Trophoblast cell (in vitro differentiated cells and primary cell): Measurements from ENCODE around the gene ID1.
"Not testable (repeated sequence)": the region's sequence is repeated elsewhere in the genome, so short reads cannot be mapped to it uniquely, and the experiment has no call there.

ENCODE experiments used
- DNase-seq, 2 donors: peaks; one replicate each; pipeline ENCODE4 v3.0.0-alpha.2; 2016
- H2AFZ ChIP-seq: 2 replicates; pipeline ENCODE4 v1.6.1; 2013; ENCODE audit warnings: low read length, moderate library complexity, mild to moderate bottlenecking; ENCODE audit not compliant: insufficient read depth, poor library complexity
- H2AK5ac ChIP-seq: 2 replicates; pipeline ENCODE4 v1.6.1; 2013; ENCODE audit warnings: mild to moderate bottlenecking, low read length
- H2BK120ac ChIP-seq: 2 replicates; pipeline ENCODE4 v1.6.1; 2013; ENCODE audit warnings: low read length, mild to moderate bottlenecking, moderate library complexity; ENCODE audit not compliant: insufficient read depth, poor library complexity
- H2BK12ac ChIP-seq: 2 replicates; pipeline ENCODE4 v1.6.1; 2013; ENCODE audit warnings: mild to moderate bottlenecking, low read length, moderate library complexity
- H2BK5ac ChIP-seq: 2 replicates; pipeline ENCODE4 v1.6.1; 2013; ENCODE audit warnings: low read length, low read depth, moderate library complexity, mild to moderate bottlenecking; ENCODE audit not compliant: poor library complexity
- H3K14ac ChIP-seq: 2 replicates; pipeline ENCODE4 v1.6.1; 2013; ENCODE audit warnings: mild to moderate bottlenecking, low read length
- H3K18ac ChIP-seq: 2 replicates; pipeline ENCODE4 v1.6.1; 2013; ENCODE audit warnings: mild to moderate bottlenecking, low read length
- H3K23ac ChIP-seq: 2 replicates; pipeline ENCODE4 v1.6.1; 2013; ENCODE audit warnings: low read length
- H3K27ac ChIP-seq: 2 replicates; pipeline ENCODE4 v1.5.1; 2013; ENCODE audit warnings: low read depth, mild to moderate bottlenecking, inconsistent platforms, low read length, moderate library complexity
- H3K27me3 ChIP-seq: 2 replicates; pipeline ENCODE4 v1.6.1; 2013; ENCODE audit warnings: inconsistent platforms, mild to moderate bottlenecking, low read length, moderate library complexity; ENCODE audit not compliant: insufficient read depth
- H3K36me3 ChIP-seq, 2 experiments: 1 replicate in 1 of 2; 2 replicates in 1 of 2; pipeline ENCODE4 v1.6.1; 2013; ENCODE audit warnings: low read length in 2 of 2, mild to moderate bottlenecking in 2 of 2, moderate library complexity in 1 of 2; ENCODE audit not compliant: insufficient read depth in 2 of 2, control insufficient read depth in 1 of 2
- H3K4ac ChIP-seq: 2 replicates; pipeline ENCODE4 v1.6.1; 2013; ENCODE audit warnings: low read depth, mild to moderate bottlenecking, low read length, moderate library complexity
- H3K4me1 ChIP-seq, 2 experiments: 1 replicate in 1 of 2; 2 replicates in 1 of 2; pipeline ENCODE4 v1.6.1; 2013; ENCODE audit warnings: low read length in 2 of 2, mild to moderate bottlenecking in 2 of 2, moderate library complexity in 1 of 2; ENCODE audit not compliant: insufficient read depth in 2 of 2, control insufficient read depth in 1 of 2
- H3K4me2 ChIP-seq: 2 replicates; pipeline ENCODE4 v1.6.1; 2013; ENCODE audit warnings: inconsistent platforms, mild to moderate bottlenecking, low read length, moderate library complexity
- H3K4me3 ChIP-seq: 2 replicates; pipeline ENCODE4 v1.5.1; 2013; ENCODE audit warnings: mild to moderate bottlenecking, low read depth, low read length, inconsistent platforms
- H3K79me1 ChIP-seq: one replicate; pipeline ENCODE4 v1.6.1; 2013; ENCODE audit warnings: low read length
- H3K79me2 ChIP-seq: 2 replicates; pipeline ENCODE4 v1.6.1; 2013; ENCODE audit warnings: low read length, mild to moderate bottlenecking; ENCODE audit not compliant: control insufficient read depth, insufficient read depth, poor library complexity
- H3K9ac ChIP-seq: 2 replicates; pipeline ENCODE4 v1.6.1; 2013; ENCODE audit warnings: mild to moderate bottlenecking, low read length
- H3K9me3 ChIP-seq: 2 replicates; pipeline ENCODE4 v1.6.1; 2013; ENCODE audit warnings: low read depth, mild to moderate bottlenecking, control low read depth, inconsistent platforms, low read length; ENCODE audit not compliant: insufficient read depth
- H4K12ac ChIP-seq: 2 replicates; pipeline ENCODE4 v1.6.1; 2013; ENCODE audit warnings: low read depth, mild to moderate bottlenecking, low read length, moderate library complexity
- H4K8ac ChIP-seq: 2 replicates; pipeline ENCODE4 v1.6.1; 2013; ENCODE audit warnings: low read depth, mild to moderate bottlenecking, low read length, moderate library complexity
- H4K91ac ChIP-seq: one replicate; pipeline ENCODE4 v1.6.1; 2013; ENCODE audit warnings: low read depth, mild to moderate bottlenecking, low read length, moderate library complexity
- WGBS: extraction: QIAGEN DNeasy Blood & Tissue Kit; methylation state at CpG from one replicate; pipeline ENCODE4 v1.1.7; 2013; ENCODE audit warnings: missing lambda C conversion rate; ENCODE audit not compliant: insufficient read length, insufficient coverage; ENCODE audit errors: extremely low coverage; 5-methylcytosine and 5-hydroxymethylcytosine counted together

The ID1 gene

GRCh38 chr20:31595380-31595653, 9.8 kb upstream of the ID1 start:
- Histone ChIP-seq H3K4ac (peak overlapping the region; percentile 33), H3K9ac (no peak overlapping the region), H4K8ac (peak overlapping the region; percentile 43), H3K14ac (peak overlapping the region; percentile 93), H3K4me1 (peaks cover 28 to 42% of the 10 kb centered on the region in 2 experiments), H3K36me3 (no peaks in the 10 kb centered on the region), H3K9me3 (peaks cover 3% of the 10 kb centered on the region), H3K79me1 (peaks cover 64% of the 10 kb centered on the region), H3K27me3 (no peaks in the 10 kb centered on the region), H3K4me3 (no peak overlapping the region), H3K27ac (peak overlapping the region; percentile 98), H2AK5ac (peak overlapping the region; percentile 69), H3K18ac (peak overlapping the region; percentile 35), H2BK12ac (peak overlapping the region; percentile 98), H3K79me2 (peaks cover 12% of the 10 kb centered on the region), H2BK120ac (peak overlapping the region; percentile 96), H2AFZ (no peak overlapping the region), H2BK5ac (peak overlapping the region; percentile 99), H4K12ac (peak overlapping the region; percentile 12), H4K91ac (peak overlapping the region; percentile 98), H3K23ac (no peak overlapping the region), H3K4me2 (peak overlapping the region; percentile 41)
- DNase-seq: no peak
- whole genome bisulfite sequencing: no CpG with 5 or more reads among the region's 3 CpGs

- Histone ChIP-seq H2AK5ac (peak overlapping the region; percentile 67), H4K91ac (peak overlapping the region; percentile 98), H3K4ac (peak overlapping the region; percentile 30), H3K27me3 (no peaks in the 10 kb centered on the region), H3K9ac (no peak overlapping the region), H4K12ac (peak overlapping the region; percentile 18), H3K4me3 (no peak overlapping the region), H3K4me2 (peak overlapping the region; percentile 41), H3K27ac (peak overlapping the region; percentile 98), H2BK5ac (peak overlapping the region; percentile 99), H3K79me1 (peaks cover 62% of the 10 kb centered on the region), H3K18ac (peak overlapping the region; percentile 19), H3K14ac (peak overlapping the region; percentile 93), H3K9me3 (peaks cover 3% of the 10 kb centered on the region), H3K79me2 (peaks cover 12% of the 10 kb centered on the region), H3K4me1 (peaks cover 28 to 40% of the 10 kb centered on the region in 2 experiments), H3K23ac (no peak overlapping the region), H3K36me3 (no peaks in the 10 kb centered on the region), H2BK12ac (peak overlapping the region; percentile 70), H4K8ac (peak overlapping the region; percentile 51), H2AFZ (no peak overlapping the region), H2BK120ac (peak overlapping the region; percentile 99)
- DNase-seq: peak; percentile 95 to 98
- no CpG with 5 or more reads among the region's 15 CpGs for WGBS
These were observed 9.3 kb upstream of the ID1 start for GRCh38 chr20:31595654-31596411.

- H3K79me1 ChIP-seq: peaks cover 59% of the 10 kb centered on the region
These were observed 8.7 kb upstream of the ID1 start for GRCh38 chr20:31596412-31596715.

GRCh38 chr20:31596831-31597480, 8.1 kb upstream of the ID1 start:
- peaks cover 3% of the 10 kb centered on the region for H3K9me3 ChIP-seq
- H3K79me2 ChIP-seq: peaks cover 12% of the 10 kb centered on the region

More at GRCh38 chr20:31596412-31596715, 8.7 kb upstream of the ID1 start:
- no CpG with 5 or more reads among the region's 4 CpGs for WGBS
- Histone ChIP-seq H3K27ac (peak overlapping the region; percentile 98), H3K4ac (peak overlapping the region; percentile 49), H3K79me2 (peaks cover 12% of the 10 kb centered on the region), H2BK12ac (peak overlapping the region; percentile 97), H2BK5ac (peak overlapping the region; percentile 98), H3K4me2 (peak overlapping the region; percentile 21), H3K4me1 (peaks cover 28 to 37% of the 10 kb centered on the region in 2 experiments), H3K18ac (peak overlapping the region; percentile 19), H3K14ac (peak overlapping the region; percentile 94), H4K12ac (peak overlapping the region; percentile 18), H2BK120ac (peak overlapping the region; percentile 99), H4K91ac (peak overlapping the region; percentile 82), H4K8ac (peak overlapping the region; percentile 51), H2AK5ac (peak overlapping the region; percentile 16)
- not testable (repeated sequence) for H3K23ac ChIP-seq, DNase-seq, H3K9ac ChIP-seq, H2AFZ ChIP-seq, H3K27me3 ChIP-seq, H3K4me3 ChIP-seq, H3K36me3 ChIP-seq, H3K9me3 ChIP-seq

More at GRCh38 chr20:31596831-31597480, 8.1 kb upstream of the ID1 start:
- Histone ChIP-seq H2BK12ac (peak overlapping the region; percentile 97), H3K36me3 (no peaks in the 10 kb centered on the region), H2BK120ac (peak overlapping the region; percentile 99), H3K4me1 (peaks cover 28 to 37% of the 10 kb centered on the region in 2 experiments), H3K4me3 (no peak overlapping the region), H2AFZ (no peak overlapping the region), H3K4ac (peak overlapping the region; percentile 49), H3K18ac (peak overlapping the region; percentile 93), H3K79me1 (peaks cover 63% of the 10 kb centered on the region), H3K23ac (no peak overlapping the region), H3K4me2 (no peak overlapping the region), H2AK5ac (peak overlapping the region; percentile 85), H3K27ac (peak overlapping the region; percentile 98), H4K91ac (peak overlapping the region; percentile 82), H3K27me3 (no peaks in the 10 kb centered on the region), H3K14ac (peak overlapping the region; percentile 94), H4K12ac (no peak overlapping the region), H2BK5ac (peak overlapping the region; percentile 98), H3K9ac (no peak overlapping the region), H4K8ac (peak overlapping the region; percentile 67)
- DNase-seq: peak; percentile 54 to 55
- no CpG with 5 or more reads among the region's 4 CpGs for WGBS
